Measurements from ENCODE around the gene GGT5.

- TF ChIP-seq REST (IDR thresholded peaks at IDR 0.05; ENCODE audit: insufficient replicate concordance, low read depth) (no peak), CTCF (IDR thresholded peaks at IDR 0.05; ENCODE audit: insufficient read depth, low read length) (no peak), SPI1 (IDR thresholded peaks at IDR 0.05; ENCODE audit: borderline replicate concordance, low read depth) (no peak), POLR2AphosphoS5 (IDR thresholded peaks at IDR 0.05; ENCODE audit: low read depth) (no peak), GABPA (IDR thresholded peaks at IDR 0.05; ENCODE audit: low read depth) (no peak)
Measured at GRCh38 chr22:24240381-24240780, 4.5 kb downstream of the GGT5 start.

Measured in HL-60 (cell line).